GM18909 (cell line): Measurements from ENCODE around the gene ELAC2.

Experiments used
- ATAC-seq: cut with Tn5 transposase; IDR thresholded peaks from one replicate; pipeline ENCODE4 v1.9.1; 2021; ENCODE audit warnings: mild to moderate bottlenecking; ENCODE audit not compliant: unreplicated experiment, poor library complexity

The ELAC2 gene, protein sequence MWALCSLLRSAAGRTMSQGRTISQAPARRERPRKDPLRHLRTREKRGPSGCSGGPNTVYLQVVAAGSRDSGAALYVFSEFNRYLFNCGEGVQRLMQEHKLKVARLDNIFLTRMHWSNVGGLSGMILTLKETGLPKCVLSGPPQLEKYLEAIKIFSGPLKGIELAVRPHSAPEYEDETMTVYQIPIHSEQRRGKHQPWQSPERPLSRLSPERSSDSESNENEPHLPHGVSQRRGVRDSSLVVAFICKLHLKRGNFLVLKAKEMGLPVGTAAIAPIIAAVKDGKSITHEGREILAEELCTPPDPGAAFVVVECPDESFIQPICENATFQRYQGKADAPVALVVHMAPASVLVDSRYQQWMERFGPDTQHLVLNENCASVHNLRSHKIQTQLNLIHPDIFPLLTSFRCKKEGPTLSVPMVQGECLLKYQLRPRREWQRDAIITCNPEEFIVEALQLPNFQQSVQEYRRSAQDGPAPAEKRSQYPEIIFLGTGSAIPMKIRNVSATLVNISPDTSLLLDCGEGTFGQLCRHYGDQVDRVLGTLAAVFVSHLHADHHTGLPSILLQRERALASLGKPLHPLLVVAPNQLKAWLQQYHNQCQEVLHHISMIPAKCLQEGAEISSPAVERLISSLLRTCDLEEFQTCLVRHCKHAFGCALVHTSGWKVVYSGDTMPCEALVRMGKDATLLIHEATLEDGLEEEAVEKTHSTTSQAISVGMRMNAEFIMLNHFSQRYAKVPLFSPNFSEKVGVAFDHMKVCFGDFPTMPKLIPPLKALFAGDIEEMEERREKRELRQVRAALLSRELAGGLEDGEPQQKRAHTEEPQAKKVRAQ

DNA sequence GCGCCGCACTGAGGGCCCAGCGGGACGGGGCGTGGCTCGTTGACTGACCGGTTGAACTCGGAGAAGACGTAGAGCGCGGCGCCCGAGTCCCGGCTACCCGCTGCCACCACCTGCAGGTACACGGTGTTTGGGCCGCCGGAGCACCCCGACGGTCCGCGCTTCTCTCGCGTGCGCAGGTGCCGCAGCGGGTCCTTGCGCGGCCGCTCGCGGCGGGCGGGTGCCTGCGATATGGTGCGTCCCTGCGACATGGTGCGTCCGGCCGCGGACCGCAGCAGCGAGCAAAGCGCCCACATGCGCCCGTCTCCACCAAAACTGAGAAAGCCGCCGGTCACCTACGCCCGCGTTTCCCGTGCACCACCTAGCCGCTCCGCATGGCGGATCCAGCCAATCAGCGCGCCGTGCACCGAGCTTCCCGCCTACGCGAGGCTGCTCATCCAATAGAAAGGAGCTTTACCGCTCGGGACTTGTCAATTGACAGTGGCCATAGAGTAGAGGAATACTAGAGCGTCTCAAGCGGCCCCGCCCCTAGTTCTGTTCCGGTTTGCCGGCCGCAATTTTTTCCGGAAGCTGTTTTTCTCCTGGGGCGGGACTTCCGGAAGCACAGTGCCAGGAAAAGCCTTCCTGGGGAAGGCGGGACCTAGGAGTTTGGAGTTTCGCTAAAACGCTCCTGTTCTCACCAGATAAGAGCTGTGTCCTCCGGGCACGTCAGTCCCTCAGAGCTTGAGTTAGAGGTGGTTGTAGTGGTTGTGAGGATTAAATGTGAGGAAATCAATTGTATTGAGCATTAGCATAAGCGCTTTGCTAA, at the start of gene ELAC2:
ELAC2 (minus strand) TSS at position 373 of the 805 bp plus-strand sequence; CDS start at position 293, 80 bp downstream.
- peak; percentile 99 for ATAC-seq

DNA sequence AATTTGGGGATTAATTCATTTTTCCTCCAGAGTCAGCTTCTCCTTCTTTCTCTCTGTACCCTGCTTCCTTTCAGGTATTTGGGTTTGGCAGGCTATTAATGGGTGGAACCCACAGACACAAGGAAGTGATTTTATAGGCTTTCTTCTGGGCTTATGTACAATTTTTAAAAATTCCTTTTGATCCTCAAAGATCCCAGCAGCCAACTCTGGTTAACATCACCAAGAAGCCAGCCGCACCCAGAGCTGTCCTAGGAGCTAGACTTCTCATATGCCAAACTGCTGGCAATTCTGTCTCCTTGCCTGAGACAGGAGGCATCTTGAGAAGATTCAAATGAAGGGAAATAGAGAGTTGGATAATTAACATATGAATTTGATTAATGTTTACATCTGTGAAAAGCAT, 47.2 kb upstream of the ELAC2 start:
- no peak for ATAC-seq

DNA sequence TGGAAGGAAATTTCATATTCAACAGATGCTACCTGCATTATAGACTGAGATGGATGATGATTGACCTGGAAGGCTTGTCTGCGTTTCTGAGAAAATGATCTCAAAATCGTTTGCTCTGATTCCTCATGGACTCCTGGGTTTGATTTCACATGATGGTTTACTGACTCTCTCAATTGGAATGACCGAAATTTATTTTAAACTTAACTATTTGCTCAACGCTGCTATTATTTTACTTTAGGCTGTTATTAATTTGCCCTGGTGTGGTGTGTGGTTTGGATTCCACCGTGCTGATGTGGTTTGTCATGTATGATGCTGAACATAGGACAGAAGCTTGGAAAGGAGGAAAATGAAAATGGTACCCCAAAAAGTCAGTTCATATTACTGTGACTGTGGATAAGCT, 37.3 kb upstream of the ELAC2 start:
- no peak for ATAC-seq

DNA sequence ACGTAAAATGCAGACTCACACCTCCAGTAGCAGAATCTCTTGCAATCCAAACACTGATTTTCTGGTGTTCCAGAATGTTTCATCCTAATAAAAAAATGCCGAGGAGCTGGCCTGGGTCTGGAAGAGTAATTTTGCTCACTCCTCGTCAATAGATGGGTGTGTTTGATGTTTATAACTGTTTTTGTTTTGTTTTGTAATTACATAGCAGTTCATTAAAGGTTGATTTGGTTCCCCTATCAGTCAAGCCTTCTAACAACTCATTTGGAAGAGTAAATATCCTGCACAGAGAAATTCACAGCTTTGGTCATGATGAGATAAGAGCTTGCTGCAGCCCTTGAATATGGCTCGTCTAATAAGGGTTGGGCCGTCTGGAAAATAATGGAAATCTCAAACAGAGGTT, 36.8 kb upstream of the ELAC2 start:
- ATAC-seq = no peak

DNA sequence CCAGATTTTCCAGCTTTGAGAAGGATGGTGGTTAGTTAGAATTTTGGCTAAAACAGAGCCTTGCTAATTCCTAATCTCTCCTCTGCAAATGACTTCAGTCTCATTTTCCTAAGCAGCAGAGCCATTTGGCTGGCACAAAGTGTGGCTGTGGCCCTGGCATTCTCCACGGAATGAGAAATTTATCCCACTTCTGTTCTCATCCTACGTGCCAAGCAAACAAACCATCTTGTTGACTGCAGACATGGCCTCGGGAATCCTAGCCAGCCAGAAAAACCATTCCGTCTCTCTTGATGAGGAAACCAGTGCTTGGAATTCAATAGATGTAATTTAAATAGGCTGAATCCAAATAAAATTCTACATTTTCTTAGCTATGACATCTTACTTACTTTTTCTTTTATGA, 34.1 kb upstream of the ELAC2 start:
- ATAC-seq = no peak

DNA sequence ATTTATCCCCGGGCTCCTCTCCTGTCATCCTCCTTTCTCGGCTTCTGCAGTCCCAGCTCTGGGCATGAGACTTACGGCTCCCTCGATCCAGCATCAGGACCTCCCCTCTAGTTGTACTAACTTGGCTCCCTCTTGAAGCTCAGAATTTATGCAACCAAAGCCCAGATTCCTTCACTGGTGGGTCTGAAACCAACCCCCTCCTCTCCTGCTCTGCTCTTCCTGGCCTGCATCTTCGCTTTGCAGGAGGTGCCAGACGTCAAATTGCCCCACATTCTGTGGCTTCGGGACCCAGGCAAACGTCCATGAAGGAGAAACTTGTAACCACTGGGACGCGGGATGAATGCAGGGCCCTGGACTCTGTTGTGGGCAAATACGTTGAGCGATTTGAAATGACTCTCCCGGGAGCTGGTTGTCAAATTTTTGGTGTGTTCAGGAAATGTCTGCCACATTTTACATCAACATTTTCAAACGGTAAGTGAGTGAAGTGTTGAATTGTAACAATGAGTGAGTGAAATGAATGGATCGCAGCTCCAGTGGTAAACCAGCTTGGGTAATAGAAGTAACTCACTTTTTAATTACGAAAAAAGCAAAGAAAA, 29.3 kb upstream of the ELAC2 start:
- no peak for ATAC-seq

DNA sequence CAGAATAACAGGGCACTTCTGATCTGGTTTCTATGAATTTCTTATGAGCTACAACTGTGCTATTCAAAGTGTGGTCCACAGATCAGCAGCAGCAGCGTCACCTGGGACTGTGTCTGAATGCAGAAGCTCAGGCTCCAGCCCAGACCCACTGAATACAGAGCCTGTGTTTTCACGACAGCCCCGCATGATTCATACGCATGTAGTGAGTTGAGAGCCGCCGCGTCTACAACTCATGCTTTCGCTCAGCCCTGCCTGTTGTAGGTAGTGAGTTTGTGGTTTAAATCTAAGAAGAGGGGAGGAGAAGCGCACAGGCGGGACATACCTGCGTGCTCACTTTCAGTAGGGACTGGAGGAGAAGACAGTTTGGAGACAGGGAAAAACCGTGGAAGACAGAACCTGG, 28.5 kb upstream of the ELAC2 start:
- no peak for ATAC-seq

DNA sequence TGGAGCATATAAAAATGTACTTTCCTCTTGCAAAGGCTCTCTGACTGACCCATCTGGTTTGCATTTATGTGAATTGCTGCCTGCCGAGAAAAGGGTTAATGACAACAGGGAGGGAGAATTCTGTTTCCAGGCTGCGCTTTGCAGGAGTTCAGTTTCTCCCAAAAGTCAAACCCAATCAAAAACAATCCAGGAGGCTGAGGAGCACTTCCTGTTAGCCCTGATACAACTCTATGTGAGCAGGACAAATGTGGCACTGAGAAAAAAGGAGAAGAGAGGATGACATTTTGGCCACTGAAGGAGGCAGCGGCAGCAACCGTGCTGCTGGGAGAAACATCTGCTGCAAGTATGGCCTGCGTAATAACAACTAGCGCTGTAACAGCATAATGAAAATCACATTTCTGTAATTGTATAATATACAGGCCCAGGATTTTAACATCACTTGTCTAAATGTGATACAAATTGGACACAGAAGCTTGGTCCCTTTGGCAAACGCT, 26.8 kb upstream of the ELAC2 start:
- no peak for ATAC-seq

DNA sequence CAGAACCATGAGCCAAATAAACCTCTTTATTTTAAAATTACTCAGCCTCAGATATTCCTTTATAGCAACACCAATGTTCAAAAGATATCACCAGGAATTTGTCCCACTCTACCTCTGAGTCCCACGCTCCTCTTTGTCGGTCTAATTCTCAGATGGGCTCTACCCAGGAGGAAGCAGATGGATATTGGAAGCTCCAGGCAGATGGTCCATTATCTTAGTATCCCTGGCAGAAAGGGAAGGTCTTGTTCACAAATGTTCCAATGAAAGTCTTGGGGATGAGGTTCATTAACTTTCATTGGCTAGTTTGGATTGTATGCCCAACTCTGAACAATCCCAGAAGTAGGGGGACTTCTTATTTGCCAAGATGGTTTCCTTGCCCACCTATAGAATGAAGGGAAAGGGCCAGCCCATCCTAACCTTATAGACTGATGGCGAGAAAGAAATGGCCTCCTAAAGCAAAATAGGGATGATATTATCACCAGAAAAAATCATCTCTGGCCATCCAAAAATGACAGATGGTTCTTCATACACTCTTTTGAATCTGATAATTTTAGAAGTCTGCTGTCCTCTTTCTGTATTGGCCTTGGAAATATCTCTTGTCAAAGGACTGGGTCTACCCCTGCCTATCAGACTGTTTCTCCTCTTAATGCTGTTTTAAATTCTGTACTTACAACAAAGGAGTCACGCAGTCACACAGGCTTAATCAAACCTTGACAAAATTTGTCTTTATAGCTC, 21.3 kb upstream of the ELAC2 start:
- ATAC-seq = no peak

DNA sequence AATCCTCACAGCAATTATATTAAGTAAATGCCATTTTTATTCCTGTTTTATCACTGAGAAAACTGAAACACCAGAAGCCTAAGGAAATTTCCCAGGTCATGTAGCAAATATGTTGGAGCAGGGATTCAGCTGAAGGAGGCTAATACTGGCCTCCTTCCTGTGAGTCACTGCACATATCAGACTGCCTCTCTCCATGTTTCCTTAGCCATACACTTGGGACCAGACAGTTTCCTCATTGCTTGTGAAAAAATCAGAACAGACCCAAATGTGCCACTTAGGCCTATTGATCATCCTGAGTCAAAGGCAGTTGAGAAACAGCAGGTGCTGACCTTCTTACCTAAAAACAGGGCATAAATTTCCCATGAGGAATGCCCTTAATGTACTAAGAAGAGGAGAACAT, 18.9 kb upstream of the ELAC2 start:
- no peak for ATAC-seq

DNA sequence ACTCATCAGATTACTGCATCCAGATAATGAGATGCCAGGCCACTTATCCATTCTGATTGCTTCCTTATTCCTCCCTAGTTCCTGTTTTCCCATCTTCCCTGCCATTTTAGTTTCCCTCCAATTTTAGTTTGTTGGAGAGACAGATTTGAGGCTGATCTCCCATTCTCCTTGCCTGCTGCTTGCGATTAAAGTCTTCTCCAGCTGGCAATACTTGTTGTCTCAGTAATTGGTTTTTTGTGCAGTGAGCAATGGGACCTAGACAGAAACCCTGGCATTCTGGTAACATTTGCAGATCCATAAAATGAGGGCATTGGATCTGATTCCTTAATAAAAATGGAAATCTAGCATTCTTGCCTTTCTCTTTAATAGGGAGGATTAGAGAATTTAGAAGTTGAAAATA, 17.6 kb upstream of the ELAC2 start:
- ATAC-seq = no peak

DNA sequence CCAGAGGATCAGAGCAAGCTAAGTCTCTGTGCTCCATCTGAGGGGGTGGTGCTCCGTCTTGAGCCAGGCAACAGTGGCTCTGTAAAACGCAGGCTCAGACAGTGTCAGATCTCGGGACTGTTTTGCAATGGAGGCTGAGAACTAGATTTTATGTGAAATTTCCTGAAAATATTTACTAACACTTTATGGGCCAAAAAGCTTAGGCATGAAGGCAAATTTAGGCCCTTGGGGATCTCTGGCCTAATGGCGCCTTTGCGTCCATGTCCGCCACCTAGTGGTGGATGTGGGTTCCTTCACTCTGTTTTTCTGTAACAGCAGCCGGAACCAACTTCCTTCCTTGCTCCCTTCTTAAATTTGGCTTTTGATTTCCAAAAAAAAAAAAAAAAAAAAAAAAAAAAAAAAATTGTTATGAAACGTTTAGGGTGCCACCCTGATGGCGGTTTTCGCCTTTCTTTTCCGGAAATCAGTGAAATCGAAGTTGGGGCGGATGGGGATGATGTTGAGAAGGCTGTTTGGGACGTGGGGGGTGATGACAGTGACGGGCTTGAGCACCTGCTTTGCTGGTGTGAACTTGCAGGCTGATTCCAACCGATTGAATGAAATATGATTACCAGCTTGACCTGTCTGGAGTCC, 14.0 kb upstream of the ELAC2 start:
- peak; percentile 79 for ATAC-seq

DNA sequence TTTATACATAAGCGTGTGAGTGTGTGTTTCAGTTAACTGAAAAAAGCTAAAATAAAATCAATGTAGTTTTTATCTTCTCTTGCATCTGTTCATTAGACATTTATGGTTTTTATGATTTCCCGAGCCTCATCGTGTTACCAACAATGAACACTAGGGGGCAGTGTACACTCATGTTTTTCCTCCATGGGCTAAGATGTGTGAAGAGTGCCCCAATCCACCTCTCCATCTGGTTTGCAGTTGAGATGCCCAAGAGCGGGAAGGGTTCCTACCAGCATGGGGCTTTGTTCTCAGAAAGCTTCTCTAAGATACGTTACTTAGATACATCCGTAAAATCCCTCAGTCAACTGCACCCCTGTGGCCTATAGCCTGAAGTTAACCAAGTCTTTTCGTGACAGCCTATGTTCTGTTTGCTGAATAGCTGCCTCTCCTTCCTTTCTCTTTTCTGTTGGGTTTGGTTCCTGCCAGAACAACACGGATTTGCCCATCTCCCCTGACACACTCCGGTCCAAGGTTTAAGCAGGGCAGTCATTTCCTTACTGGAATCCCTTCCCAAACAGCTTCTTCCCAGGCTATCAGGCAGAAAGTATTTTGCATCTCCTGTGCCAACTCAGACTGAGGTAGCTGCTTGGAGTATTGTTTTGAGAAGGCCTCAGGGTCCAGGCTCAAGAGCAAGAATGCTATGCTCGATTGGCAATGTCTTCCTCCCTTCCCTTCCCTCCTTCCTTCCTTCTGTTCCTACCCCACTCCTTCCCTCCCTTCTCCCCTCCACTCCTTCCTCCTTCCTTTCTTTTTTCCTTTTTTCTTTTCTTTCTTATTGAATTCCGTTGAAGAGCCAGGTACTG, 12.9 kb upstream of the ELAC2 start:
- peak; percentile 53 for ATAC-seq

DNA sequence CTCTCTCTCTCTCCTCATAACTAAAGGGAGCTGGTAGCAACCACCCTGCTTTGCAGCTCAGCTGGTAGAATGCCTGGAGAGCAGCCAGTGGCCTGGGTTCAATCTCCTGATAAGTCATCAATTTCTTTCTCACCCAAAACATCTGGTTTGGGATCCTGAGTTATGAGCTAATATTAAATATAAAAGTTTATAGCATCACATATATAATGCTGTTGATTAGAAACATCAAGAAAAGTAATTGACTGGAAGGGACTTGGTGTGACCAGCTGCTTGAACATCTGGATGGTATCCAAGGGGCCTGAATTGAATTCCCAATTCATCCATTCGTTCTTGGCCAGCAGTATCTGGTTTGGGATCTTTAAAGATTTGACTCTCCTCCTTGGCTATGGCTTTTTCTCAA, 12.2 kb upstream of the ELAC2 start:
- no peak for ATAC-seq

DNA sequence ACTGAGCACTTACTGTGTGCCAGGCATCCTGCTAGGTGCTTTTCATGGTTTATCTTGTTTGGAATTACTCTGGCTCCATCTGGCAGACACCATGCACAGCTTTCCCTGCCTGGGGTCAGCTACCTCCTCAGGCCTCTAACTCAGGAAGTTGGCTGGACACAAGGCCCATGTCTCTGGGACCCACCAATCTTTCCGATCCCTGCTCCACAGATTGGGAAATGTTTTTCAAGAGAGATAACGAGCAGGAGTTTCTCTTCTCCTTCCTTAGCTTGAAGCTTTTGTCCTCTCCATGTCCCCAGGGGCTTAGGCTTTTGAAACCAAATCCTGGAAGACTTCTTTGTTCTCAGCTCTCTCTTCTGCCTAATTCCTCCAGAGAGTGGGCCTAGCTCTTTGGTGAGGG, 11.5 kb upstream of the ELAC2 start:
- ATAC-seq = no peak

DNA sequence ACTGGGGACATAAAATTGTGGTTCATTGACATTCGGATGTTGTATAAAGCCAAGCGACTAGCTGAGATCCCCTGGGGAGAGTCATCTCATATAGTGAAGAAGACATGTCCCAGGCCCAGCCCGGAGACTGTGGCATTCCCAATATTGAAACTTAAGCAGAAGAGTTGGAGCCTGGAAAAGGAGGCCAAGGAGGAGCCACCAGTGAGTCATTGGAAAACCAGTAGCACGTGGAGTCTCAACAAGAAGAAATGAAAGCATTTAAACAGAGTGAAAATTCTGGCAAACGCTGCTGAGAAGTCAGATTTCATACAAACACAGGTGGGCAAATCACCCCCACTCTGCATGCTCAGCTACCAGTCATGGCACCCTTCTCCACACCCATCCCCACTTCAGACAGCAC, 9.4 kb upstream of the ELAC2 start:
- ATAC-seq = no peak

DNA sequence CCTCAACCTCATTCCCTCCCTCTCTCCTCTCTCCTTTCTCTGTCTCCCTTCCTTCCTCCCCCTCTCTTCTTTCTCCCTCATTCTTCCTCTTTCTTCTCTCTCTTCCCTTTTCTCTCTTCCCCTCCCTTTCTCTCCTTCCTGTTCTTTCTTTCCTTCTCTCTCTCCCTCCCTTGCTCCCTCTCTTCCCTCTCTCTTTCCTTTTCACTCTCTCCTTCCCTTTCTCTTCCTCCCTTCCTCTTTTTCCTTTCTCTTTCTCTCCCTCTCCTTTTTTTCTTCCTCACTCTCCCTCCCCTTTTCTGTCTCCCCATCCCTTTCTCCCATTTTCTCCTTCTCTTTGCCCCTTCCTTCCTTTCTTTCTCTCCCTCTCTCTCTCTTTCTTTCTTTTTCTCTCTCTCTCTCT, 7.9 kb upstream of the ELAC2 start:
- no peak for ATAC-seq

DNA sequence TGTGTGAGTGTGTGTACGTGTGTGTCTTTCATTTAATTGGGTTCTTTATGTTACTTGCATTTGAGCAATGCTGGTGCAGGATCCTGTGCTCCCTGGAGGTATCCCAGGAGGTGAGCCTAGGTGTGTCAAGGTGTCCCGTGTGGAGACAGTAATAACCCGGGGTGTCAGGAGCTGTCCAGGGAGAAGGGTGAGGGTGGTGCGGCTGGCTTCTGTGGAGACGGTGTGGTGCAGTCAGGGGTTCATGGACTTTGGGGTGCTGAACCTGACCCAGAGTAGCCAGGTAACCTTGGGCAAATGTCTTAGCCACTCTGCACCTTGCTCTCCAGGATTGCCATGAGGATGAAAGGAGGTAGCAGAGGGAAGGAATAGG, 7.4 kb upstream of the ELAC2 start:
- ATAC-seq = no peak
